Neural progenitor cell (in vitro differentiated cells): Measurements from ENCODE around the gene GABRD. TPM values are rescaled to one million over a fixed set of nuclear protein-coding genes. Genes with fewer than 3 reads are reported as not detected.

Experiments used
- DNase-seq: peaks from one replicate; pipeline ENCODE4 v3.0.0-alpha.2; 2016; ENCODE audit warnings: low spot score
- H2AFZ ChIP-seq: fragments of 200-600 bp; sonication (generic); replicated peaks from 2 replicates; pipeline ENCODE4 v1.6.1; 2016; ENCODE audit warnings: antibody characterized with exemption
- H3F3A ChIP-seq: fragments of 200-600 bp; sonication (generic); 2 replicates; pipeline ENCODE4 v1.6.1; 2016; ENCODE audit warnings: antibody characterized with exemption, low read depth
- H3K27ac ChIP-seq: fragments of 200-600 bp; sonication (generic); 2 replicates; pipeline ENCODE4 v1.5.1; 2016; ENCODE audit warnings: mild to moderate bottlenecking
- H3K27me3 ChIP-seq: fragments of 200-600 bp; sonication (generic); 2 replicates; pipeline ENCODE4 v1.6.1; 2016; ENCODE audit warnings: mild to moderate bottlenecking, moderate library complexity
- H3K36me3 ChIP-seq: fragments of 200-600 bp; sonication (generic); 2 replicates; pipeline ENCODE4 v1.5.1; 2016
- H3K4me1 ChIP-seq: fragments of 200-600 bp; sonication (generic); 2 replicates; pipeline ENCODE4 v1.6.1; 2016; ENCODE audit warnings: mixed run types
- H3K4me2 ChIP-seq: fragments of 200-600 bp; sonication (generic); 2 replicates; pipeline ENCODE4 v1.6.1; 2016
- H3K4me3 ChIP-seq: fragments of 200-600 bp; sonication (generic); 2 replicates; pipeline ENCODE4 v1.5.1; 2016
- H3K79me2 ChIP-seq: fragments of 200-600 bp; sonication (generic); 2 replicates; pipeline ENCODE4 v1.6.1; 2016; ENCODE audit warnings: low read depth
- H3K9ac ChIP-seq: fragments of 200-600 bp; sonication (generic); 2 replicates; pipeline ENCODE4 v1.6.1; 2016
- H3K9me3 ChIP-seq: fragments of 200-600 bp; sonication (generic); 2 replicates; pipeline ENCODE4 v1.5.1; 2016; ENCODE audit warnings: low read depth
- H4K20me1 ChIP-seq: fragments of 200-600 bp; sonication (generic); 2 replicates; pipeline ENCODE4 v1.6.1; 2016; ENCODE audit warnings: low read depth
- H3K27ac Mint-ChIP-seq: 3 replicates; pipeline ENCODE4 v1.8.0; 2021; ENCODE audit warnings: mixed read lengths
- H3K27me3 Mint-ChIP-seq: 2 replicates; pipeline ENCODE4 v1.8.0; 2022; ENCODE audit warnings: low read depth, mild to moderate bottlenecking, inconsistent platforms, moderate library complexity, mixed read lengths; ENCODE audit not compliant: insufficient read depth
- H3K36me3 Mint-ChIP-seq: 3 replicates; pipeline ENCODE4 v1.8.0; 2021; ENCODE audit warnings: mixed read lengths
- H3K4me1 Mint-ChIP-seq: 3 replicates; pipeline ENCODE4 v1.8.0; 2021; ENCODE audit warnings: mixed read lengths
- H3K4me3 Mint-ChIP-seq: 3 replicates; pipeline ENCODE4 v1.8.0; 2021; ENCODE audit warnings: mild to moderate bottlenecking, moderate library complexity, mixed read lengths
- H3K9me3 Mint-ChIP-seq: 3 replicates; pipeline ENCODE4 v1.8.0; 2020; ENCODE audit warnings: mixed read lengths
- EZH2 ChIP-seq: fragments of 200-600 bp; sonication (generic); IDR thresholded peaks from 2 replicates; pipeline ENCODE4 v1.6.1; 2017; ENCODE audit warnings: antibody characterized with exemption, mild to moderate bottlenecking, moderate library complexity
- EZH2phosphoT487 ChIP-seq: fragments of 200-600 bp; sonication (generic); IDR thresholded peaks from 2 replicates; pipeline ENCODE4 v1.6.1; 2017; ENCODE audit warnings: antibody characterized with exemption
- total RNA-seq: library from RNA; depleted of rRNA; stranded (reverse); fragments of >200 nt; gene quantifications from 2 replicates; pipeline ENCODE4 v1.2.3, GENCODE V29; 2015; ENCODE audit warnings: low replicate concordance
- TF ChIP-seq, protein P1 (sequence below): fragments of 200-600 bp; sonication (generic); IDR thresholded peaks from 2 replicates; pipeline ENCODE4 v1.5.1; 2017; ENCODE audit warnings: antibody characterized with exemption, mild to moderate bottlenecking

Gene GABRD
- total RNA-seq, 1 donor from 2014 or later: 0.45 TPM

DNA sequence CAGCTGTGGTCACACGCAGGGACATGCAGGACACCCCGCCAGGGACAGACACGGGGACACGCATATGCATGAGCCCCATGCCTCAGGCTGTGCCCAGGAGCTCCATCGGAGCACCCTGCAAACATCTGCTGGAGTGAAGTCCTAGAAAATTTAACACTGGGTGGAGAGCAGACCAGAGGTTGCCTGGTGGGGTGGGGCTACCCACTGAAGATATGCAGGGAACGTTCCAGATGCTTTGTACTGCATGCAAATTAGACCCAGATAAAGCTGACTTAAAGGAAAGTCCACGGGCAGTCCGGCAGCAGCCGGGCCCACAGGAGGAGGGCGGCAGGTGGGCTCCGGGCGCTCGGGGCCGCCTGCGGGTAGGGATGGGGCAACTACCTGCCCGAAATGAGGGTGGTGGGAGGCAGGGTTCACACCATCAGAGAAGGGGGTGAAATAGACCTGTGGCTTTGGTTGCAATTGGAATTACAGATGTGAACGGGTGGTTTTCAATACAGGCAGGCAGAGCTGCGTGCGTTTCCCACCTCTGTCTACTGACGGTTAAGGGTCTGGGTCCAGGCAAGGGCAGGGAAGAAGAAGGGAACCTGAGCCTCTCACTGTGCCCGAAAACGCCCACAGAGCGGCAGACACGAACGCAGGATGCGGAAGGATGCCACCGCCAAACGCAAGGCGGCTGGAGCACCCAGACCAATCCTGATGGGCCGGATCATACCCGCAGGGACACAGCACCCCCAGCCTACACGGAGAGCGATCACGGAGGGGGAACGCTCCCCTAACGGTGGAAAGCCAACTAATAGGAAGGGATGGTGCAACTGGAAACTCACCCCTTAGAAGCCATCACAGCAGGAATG is 36.5 kb upstream of the GABRD start:
- peak overlapping the region; percentile 41 for H3K4me3 Mint-ChIP-seq
- H3F3A ChIP-seq: peaks cover 4% of the 10 kb centered on the region
- H3K79me2 ChIP-seq: no peaks in the 10 kb centered on the region
- H3K4me2 ChIP-seq: no peak overlapping the region
- no peaks in the 10 kb centered on the region for H3K36me3 ChIP-seq
- no peak overlapping the region for H3K4me3 ChIP-seq
- no peak for TF ChIP-seq EZH2phosphoT487
- TF ChIP-seq, protein P1, sequence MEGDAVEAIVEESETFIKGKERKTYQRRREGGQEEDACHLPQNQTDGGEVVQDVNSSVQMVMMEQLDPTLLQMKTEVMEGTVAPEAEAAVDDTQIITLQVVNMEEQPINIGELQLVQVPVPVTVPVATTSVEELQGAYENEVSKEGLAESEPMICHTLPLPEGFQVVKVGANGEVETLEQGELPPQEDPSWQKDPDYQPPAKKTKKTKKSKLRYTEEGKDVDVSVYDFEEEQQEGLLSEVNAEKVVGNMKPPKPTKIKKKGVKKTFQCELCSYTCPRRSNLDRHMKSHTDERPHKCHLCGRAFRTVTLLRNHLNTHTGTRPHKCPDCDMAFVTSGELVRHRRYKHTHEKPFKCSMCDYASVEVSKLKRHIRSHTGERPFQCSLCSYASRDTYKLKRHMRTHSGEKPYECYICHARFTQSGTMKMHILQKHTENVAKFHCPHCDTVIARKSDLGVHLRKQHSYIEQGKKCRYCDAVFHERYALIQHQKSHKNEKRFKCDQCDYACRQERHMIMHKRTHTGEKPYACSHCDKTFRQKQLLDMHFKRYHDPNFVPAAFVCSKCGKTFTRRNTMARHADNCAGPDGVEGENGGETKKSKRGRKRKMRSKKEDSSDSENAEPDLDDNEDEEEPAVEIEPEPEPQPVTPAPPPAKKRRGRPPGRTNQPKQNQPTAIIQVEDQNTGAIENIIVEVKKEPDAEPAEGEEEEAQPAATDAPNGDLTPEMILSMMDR: no peak
- no peak for TF ChIP-seq EZH2
- H3K36me3 Mint-ChIP-seq: peaks cover 9% of the 10 kb centered on the region
- DNase-seq: no peak
- no peak overlapping the region for H3K27ac ChIP-seq
- H3K9ac ChIP-seq: no peak overlapping the region
- H3K4me1 ChIP-seq: no peaks in the 10 kb centered on the region
- no peaks in the 10 kb centered on the region for H3K27me3 ChIP-seq
- H4K20me1 ChIP-seq: no peaks in the 10 kb centered on the region
- peaks cover 13% of the 10 kb centered on the region for H3K27me3 Mint-ChIP-seq
- no peak overlapping the region for H2AFZ ChIP-seq
- no peaks in the 10 kb centered on the region for H3K9me3 ChIP-seq
- peak overlapping the region; percentile 17 for H3K27ac Mint-ChIP-seq
- peaks cover 14% of the 10 kb centered on the region for H3K4me1 Mint-ChIP-seq
- peaks cover 12% of the 10 kb centered on the region for H3K9me3 Mint-ChIP-seq

DNA sequence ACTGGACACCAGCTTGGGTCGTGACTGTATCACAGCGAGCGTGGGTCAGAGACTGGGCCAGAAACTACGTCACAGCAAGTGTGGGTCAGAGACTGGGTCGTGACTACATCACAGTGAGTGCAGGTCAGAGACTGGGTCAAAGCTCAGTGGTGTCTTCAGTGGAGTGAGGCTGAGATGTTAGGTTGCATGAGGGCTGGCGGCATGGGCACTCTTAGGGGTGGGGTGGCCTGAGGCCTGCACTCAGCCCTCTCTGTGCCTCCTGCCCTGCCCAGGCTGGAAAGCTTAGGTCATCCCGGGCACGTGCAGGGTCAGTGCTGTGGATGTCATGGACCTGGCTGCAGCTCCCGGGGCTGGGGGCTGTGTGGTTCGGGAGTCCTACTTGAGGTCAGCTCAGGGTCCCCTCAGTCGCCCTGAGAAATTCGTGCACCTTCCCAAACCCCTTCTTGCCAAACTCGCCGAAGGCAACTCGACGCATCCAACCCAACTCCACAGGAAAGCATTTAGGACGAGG is 34.5 kb upstream of the GABRD start:
- no peaks in the 10 kb centered on the region for H3K36me3 Mint-ChIP-seq
- H3K27ac ChIP-seq: peak overlapping the region; percentile 31
- no peaks in the 10 kb centered on the region for H3F3A ChIP-seq
- no peaks in the 10 kb centered on the region for H3K36me3 ChIP-seq
- TF ChIP-seq, protein P1: no peak
- TF ChIP-seq EZH2phosphoT487 (no peak), EZH2 (no peak)
- H3K4me3 ChIP-seq: no peak overlapping the region
- no peak overlapping the region for H3K9ac ChIP-seq
- peaks cover 27% of the 10 kb centered on the region for H3K4me1 Mint-ChIP-seq
- H3K27me3 Mint-ChIP-seq: peaks cover 3% of the 10 kb centered on the region
- no peaks in the 10 kb centered on the region for H4K20me1 ChIP-seq
- H3K79me2 ChIP-seq: no peaks in the 10 kb centered on the region
- H3K27ac Mint-ChIP-seq: peak overlapping the region; percentile 83
- H3K4me1 ChIP-seq: no peaks in the 10 kb centered on the region
- no peak overlapping the region for H2AFZ ChIP-seq
- no peaks in the 10 kb centered on the region for H3K9me3 ChIP-seq
- no peak for DNase-seq
- no peaks in the 10 kb centered on the region for H3K27me3 ChIP-seq
- H3K9me3 Mint-ChIP-seq: peaks cover 4% of the 10 kb centered on the region
- peak overlapping the region; percentile 31 for H3K4me3 Mint-ChIP-seq
- H3K4me2 ChIP-seq: no peak overlapping the region

DNA sequence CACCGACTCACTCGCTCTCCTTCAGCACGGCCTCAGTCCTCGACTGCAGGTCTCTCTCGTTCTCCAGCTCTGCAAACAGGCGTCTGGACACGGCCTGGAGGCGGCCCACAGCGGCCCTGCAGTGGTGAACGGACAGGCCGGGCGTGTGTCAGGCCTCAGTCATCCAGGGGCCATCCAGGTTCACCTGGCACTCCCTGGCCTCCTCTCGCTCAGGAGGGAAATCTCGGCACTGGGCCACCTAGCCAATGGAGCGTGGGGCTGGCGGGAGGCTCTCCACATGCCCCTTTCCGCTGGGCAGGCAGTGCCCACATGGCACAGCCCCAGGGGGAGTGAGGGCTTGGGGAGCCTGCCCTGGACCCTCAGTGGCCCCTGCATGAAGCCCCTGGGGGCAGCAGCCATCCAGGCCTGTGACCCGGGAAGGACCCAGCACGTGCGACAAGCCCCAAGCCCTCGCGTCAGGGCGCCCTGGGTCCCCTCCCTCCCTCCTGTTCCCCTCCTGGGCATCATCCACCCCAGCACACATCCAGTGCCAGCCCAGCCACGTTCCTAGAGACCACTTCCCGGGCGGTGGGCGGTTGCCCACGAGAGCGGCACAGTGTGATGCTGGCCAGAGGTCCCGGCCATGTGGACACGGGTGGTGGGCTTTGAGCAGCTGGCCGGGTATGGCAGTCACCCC is 33.6 kb upstream of the GABRD start:
- Histone ChIP-seq H4K20me1 (no peaks in the 10 kb centered on the region), H3K27me3 (no peaks in the 10 kb centered on the region), H3K27ac (no peak overlapping the region), H3K36me3 (no peaks in the 10 kb centered on the region), H3K4me1 (no peaks in the 10 kb centered on the region), H3K4me3 (no peak overlapping the region), H3K9ac (no peak overlapping the region), H3K4me2 (no peak overlapping the region), H3F3A (no peaks in the 10 kb centered on the region), H3K79me2 (no peaks in the 10 kb centered on the region), H3K9me3 (no peaks in the 10 kb centered on the region), H2AFZ (no peak overlapping the region)
- TF ChIP-seq EZH2: no peak
- peaks cover 8% of the 10 kb centered on the region for H3K27me3 Mint-ChIP-seq
- no peak overlapping the region for H3K4me3 Mint-ChIP-seq
- H3K4me1 Mint-ChIP-seq: peaks cover 34% of the 10 kb centered on the region
- no peak for DNase-seq
- H3K9me3 Mint-ChIP-seq: peaks cover 2% of the 10 kb centered on the region
- no peaks in the 10 kb centered on the region for H3K36me3 Mint-ChIP-seq
- H3K27ac Mint-ChIP-seq: no peak overlapping the region
